Hematopoietic multipotent progenitor cell treated with erythropoietin and hydrocortisone succinate and interleukin-3 and kit ligand, for 8 days (in vitro differentiated cells): ENCODE data around the gene TUBD1.
"Not testable (repeated sequence)": the region's sequence is repeated elsewhere in the genome, so short reads cannot be mapped to it uniquely, and the experiment has no call there.

Experiments
- DNase-seq: peaks from one replicate; pipeline ENCODE4 v3.0.0-alpha.2; 2015

Gene TUBD1, protein sequence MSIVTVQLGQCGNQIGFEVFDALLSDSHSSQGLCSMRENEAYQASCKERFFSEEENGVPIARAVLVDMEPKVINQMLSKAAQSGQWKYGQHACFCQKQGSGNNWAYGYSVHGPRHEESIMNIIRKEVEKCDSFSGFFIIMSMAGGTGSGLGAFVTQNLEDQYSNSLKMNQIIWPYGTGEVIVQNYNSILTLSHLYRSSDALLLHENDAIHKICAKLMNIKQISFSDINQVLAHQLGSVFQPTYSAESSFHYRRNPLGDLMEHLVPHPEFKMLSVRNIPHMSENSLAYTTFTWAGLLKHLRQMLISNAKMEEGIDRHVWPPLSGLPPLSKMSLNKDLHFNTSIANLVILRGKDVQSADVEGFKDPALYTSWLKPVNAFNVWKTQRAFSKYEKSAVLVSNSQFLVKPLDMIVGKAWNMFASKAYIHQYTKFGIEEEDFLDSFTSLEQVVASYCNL

DNA sequence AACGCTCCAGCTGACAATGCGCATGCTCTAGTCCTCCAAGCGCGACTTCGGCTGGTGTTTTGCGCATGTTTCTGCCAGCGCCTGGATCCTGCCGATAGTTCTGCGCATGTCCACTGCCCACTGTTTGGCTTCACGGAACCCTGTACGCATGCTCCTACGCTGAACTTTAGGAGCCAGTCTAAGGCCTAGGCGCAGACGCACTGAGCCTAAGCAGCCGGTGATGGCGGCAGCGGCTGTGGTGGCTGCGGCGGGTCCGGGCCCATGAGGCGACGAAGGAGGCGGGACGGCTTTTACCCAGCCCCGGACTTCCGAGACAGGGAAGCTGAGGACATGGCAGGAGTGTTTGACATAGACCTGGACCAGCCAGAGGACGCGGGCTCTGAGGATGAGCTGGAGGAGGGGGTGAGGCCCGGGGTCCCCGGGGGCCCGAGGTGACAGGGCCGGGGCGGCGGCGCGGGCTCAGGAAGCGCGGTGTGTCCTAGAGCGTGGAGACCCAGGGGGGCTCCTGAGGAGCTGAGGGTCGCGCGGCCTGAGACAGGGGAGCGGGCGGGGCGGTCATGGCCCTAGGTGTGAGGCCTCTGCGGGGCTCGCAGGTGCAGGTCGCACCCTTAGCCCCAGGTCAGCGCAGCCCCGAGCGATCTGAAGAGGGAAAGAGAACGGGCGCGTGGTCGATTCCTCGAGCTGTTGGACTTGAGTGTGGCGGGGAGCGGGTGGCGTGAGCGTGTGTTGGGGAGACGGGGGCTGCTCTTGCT is at the start of gene TUBD1, which contains the start of gene RPS6KB1:
Gene TUBD1, minus strand, starts transcription at position 20 of the 752 bp plus-strand sequence. CDS start 1,941 bp downstream, outside the sequence.
Gene RPS6KB1, plus strand, starts transcription at position 198 of the 752 bp plus-strand sequence. Its CDS starts 64 bp downstream, at position 262.
- peak; percentile 99 for DNase-seq

DNA sequence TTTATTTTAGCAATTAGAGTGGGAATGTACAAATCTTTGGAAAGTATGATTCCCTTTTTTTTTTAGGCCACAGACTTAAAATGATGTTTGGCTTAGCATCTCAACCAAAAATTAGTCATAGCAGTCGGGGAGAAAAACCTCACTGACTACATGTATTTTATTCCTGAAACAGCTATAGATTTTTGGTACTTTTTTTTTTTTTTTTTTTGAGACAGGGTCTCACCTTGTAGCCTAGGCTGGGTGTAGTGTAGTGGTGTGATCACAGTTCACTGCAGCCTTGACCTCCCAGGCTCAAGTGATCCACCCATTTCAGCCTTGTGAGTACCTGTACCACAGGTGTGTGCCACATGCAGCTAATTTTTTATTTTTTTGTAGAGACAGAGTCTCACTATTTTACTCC is 48.4 kb upstream of the TUBD1 start:
- DNase-seq, result no peak

DNA sequence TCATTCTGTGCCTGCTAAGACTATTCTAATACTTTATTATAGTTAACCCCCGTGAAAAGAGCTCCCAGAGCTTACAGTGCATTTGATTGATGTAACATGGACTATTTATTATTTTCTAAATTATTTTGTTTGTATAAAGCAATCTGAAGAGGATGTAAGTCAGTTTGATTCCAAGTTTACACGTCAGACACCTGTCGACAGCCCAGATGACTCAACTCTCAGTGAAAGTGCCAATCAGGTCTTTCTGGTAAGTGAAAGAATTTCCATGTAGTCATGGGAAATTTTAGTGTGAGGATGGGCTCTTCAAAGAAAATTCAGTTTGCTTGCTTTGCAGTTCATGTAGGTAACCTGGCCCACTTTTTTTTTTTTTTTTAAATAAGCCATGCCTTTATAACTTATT is 48.0 kb upstream of the TUBD1 start:
- not testable (repeated sequence) for DNase-seq

DNA sequence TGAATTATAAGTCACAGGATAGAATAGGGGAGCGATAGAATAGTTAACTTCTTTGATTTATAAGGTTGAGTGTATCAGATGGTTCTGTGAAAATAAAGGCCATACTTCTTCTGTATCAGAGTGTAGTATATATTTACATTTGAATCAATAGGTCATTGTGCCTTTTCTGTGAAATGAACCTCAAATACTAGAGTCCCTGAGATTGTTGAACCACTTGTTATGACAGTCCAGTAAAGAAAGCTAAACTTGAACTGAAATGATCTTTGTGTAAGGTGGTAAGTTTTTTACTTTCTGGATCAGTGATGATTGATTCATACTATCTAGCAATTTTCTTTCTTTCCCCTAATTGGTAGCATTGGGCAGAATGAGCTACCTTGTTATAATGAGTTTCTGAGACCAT is 40.6 kb upstream of the TUBD1 start:
- not testable (repeated sequence) for DNase-seq

DNA sequence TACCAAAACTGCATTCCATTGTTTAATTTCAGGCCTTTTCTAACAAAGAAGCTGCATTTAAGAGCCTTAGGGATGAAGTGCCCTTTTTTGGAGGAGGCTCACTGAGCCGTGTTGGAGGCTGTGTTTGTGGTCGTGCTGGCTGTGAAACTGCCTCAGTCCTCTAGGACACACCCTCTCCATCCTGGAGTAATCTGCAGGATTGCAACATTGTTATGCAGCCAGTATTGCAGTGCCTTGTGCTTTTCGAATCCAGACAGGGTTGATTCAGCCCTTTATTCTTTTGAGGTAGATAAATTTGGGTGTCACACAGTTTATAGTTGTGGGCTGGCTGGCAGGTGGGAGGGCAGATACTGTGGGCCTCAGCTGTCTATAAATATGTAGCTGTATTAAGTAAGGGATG is 38.0 kb upstream of the TUBD1 start:
- DNase-seq, result not testable (repeated sequence)

DNA sequence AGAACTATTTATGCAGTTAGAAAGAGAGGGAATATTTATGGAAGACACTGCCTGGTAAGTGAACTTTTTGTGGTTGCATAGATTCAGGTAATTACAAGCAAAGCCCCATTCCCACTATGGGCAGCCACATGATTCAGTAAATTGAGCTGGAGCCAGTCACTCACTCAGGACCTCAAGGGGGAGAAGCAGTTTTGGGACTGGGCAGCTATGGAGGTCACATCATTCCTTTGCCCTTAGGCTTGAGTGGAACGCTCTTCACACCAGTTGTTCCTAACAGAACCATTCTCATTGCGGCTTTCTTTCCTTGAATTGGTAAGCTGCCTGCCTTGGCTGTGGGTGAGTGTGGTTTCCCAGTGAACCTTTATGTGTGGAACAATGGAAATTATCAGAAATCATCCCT is 37.4 kb upstream of the TUBD1 start:
- DNase-seq, result not testable (repeated sequence)

DNA sequence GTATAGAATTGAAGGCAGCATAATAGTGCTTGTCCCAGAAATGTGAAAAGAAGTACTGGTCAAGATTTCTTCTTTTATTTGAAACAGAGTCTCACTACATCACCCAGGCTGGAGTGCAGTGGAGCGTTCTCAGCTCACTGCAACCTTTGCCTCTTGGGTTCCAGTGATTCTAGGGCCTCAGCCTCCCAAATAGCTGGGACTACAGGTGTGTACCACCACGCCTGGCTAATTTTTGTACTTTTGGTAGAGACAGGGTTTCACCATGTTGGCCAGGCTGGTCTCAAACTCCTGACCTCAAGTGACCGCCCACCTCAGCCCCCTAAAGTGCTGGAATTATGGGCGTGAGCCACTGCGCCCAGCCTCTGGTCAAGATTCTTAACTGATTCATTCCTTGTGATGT is 27.9 kb upstream of the TUBD1 start:
- DNase-seq, result not testable (repeated sequence)

DNA sequence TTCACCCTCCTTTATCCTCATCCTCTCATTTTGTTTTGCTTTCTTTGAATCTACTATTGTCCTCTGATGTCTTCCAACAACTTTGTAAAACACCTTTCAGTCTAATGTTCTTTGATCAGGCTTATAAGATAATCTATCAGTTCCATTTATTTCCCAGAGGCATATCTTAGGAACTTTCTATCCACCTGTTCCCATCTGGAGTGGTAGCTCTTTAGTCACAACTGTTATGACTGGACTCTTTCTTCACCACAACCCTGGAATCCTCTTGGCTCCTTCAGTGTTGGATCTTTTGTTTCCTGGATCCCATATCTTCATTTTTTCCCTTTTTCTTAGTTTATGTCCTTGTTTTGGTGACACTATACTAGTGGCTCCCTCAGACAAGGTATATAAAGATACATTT is 23.7 kb upstream of the TUBD1 start:
- DNase-seq, result no peak

DNA sequence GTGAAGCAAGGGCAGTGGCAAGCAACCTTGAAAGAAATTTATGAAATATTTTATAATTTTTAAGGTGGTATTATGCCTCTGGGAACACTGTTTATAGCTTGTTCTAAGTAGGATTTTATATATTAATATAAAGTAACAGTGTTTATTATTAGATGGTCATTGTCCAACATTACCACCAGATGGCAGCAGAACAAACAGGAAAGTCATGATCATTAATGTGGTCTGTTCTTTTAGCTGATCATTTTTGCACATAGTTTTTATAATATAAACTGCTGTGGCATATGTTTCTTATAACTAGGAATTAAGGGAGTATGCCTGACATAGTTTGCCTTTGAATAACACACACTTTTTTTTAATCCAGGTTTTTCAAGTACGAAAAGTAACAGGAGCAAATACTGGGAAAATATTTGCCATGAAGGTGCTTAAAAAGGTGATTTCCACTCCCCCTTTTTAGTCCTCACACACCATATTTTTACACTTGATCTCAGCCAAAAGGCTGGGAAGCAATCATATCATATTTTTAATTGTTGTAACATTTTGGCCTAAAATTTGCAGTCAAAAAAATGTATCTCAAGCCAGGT is 21.6 kb upstream of the TUBD1 start:
- peak; percentile 68 for DNase-seq

DNA sequence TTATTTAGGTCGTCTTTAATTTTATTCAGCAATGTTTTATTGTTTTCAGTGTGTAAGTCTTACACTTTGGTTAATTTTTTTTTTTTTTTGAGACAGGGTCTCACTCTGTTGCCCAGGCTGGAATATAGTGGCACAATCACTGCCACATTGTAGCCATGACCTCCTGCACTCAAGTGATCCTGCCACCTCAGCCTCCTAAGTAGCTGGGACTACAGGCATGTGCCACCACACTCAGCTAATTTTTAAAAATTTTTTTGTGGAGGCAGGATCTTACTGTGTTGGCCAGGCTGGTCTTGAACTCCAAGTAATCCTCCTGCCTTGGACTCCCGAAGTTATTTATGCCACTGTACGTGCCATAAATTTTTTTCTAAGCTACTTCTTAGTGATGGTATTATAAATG is 14.7 kb upstream of the TUBD1 start:
- DNase-seq, result no peak

DNA sequence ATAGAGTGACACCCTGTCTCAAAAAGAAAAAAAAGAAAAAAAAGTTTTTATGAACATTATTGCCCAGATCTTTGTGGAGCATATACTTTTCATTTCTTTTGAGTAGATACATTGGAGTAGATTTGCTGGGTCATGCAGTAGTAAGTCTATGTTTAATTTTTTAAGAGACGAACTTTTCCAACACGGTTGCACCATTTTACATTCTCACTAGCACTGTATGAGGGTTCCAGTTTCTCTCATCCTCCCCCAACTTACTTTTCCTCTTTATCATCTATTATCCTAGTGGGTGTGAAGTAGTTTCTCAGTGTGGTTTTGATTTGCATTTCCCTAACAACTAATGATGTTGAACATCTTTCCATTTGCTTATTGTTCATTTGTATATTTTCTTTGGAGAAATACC is 10.7 kb upstream of the TUBD1 start:
- no peak for DNase-seq

DNA sequence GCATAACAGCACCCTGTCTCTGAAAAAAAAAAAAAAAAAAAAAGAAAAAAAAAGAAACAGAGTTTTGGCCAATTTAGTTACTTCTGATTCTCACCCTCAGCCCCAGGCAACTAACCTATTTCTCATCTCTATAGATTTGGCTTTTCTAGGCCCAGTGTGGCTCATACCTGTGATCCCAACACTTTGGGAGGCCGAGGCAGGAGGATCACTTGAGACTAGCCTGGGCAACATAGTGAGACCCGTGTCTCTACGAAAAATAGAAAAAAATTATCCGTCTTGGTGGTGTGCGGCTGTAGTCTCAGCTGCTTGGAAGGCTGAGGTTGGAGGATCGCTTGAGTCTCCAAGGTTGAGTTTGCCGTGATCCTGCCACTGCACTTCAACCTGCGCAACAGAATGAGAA is 8.9 kb upstream of the TUBD1 start:
- no peak for DNase-seq

DNA sequence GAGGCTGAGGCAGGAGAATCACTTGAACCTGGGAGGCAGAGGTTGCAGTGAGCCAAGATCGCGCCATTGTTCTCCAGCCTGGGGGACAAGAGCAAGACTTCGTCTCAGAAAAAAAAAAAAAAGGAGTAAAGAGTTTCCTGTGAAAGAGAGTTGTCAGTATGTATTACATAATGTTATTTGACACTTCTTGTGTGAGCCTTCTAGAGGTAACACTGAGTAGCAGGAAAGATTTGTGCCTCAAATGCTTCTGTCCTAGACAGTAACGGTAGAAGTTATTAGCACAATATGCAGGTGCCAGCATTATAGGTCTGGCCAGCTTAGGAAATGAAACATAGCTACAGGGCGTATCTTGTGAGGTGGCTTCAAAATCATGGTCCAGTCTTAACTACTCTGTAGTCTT is 6.4 kb upstream of the TUBD1 start:
- peak; percentile 64 for DNase-seq

DNA sequence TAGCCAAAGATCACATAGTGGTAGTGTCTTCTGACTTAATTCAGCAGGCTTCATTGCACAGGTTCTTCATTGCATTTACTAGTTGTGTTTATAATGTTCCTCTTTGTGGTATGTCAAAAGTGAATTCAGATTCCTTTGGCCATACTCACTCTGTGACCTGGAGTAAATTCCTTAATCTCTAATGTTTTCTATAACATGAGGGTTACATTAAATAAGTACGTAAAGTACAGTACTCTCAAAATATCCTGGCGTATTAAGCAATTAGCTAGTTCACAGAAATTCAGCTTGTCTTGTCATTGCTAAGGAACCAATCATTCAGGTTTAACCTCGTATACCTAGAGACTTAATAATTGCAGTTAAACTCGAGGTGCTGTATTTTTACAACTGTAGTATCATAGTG is 4.3 kb upstream of the TUBD1 start:
- no peak for DNase-seq

DNA sequence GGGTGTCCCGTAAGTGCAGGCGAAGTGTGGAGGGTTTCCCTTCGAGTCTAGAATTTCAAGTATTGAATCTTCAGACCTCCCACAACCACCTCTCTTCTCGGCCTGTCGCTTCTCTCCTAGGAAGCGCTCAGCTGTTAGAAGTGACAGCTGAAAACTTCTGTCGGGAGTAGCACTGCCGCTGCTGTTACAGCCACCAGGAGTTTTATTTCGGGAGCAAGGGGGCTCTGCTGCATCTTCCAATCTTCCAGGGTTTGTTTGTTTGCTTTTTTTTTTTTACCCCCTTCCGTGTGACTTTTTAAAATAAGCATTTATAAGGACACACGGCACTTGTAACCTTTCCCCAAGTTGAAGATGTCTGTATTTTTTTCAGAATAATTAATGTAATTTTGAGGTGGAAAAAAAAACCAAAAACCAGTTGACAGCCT is 945 bp upstream of the TUBD1 start:
- peak; percentile 36 for DNase-seq

DNA sequence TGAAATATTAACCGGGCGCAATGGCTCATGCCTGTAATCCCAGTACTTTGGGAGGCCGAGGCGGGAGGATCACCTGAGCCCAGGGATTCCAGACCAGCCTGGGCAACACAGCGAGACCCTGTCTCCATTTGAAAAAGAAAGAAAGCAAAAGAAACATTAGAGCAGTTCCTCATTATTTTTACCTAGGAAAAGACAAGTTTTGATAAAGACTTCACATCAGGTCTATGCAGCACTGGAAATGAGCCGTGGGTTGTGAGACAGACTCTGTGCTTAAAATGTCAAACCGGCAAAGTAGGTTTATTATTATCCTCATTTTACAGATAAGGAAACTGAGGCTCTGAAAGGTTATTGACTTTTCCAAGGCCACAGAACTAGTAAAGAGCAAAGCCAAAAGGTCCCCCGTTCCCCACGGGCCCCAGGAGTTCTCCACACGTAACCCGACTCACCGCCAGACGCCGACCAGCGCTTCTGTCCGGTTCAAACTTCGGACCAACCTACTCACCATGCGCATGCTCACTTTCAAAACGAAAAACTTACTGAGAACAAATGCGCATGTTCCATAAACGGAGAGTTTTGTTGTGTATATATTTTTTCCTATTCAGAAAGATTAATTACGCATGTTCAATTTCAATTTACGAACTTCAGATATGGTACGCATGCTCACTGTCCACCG is 356 bp downstream of the TUBD1 start:
- DNase-seq, result no peak

DNA sequence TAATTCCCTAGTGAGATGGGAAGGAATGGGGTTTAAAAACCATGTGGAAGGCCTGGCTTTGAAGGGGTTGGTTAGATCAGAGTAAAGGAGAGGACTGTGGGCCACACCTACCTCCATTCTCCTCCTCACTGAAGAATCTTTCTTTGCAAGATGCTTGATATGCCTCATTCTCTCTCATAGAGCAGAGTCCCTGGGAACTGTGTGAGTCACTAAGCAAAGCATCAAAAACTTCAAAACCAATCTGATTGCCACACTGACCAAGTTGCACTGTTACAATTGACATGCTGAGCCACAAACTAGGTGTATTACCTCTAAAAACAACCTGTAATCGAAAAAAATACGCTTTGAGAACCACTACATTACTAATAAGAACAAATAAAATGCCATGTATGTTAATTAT is 2.0 kb downstream of the TUBD1 start:
- DNase-seq, result peak; percentile 20

DNA sequence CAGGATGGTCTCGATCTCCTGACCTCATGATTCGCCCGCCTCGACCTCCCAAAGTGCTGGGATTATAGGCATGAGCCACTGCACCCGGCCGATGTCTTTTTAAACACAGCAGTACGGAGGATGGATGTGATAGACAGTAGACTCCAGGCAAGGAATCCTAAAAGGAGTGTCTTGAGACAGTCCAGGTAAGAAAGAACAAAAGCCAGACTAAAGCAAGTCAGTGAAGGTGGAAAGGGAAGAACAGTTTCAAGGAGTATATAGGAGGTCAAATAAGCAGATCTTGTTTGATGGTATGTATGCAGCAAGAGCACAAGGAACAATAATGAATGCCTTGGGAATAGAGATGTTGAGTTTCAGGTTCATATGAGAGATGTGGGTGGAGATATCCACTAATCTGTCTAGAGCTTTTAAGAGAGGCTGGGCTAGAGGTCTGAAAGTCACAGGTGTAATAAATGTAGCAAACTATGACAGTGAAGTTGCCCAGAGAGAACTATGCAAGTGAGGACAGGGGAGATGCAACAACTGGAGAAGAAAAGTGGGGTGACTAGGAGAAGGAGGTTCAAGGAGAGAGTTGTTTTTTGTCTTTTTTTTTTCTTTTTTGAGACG is 4.5 kb downstream of the TUBD1 start:
- DNase-seq, result no peak

DNA sequence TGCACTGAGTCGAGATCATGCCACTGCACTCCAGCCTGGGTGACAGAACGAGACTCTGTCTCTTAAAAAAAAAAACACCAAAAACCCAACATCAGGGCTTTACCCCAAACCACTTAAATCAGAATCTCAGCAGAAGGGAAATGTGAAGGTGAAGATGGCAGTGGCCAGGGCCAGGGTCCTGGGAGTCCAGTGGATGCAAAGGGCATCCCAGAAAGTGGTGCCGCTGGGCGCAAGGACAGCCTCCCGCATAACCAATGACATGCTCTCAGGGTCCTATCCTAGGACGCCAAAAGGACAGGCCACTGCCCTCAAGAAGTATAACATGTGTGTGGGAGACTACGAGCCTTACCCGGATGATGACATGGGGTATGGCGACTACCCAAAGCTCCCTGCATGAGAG is 7.9 kb downstream of the TUBD1 start:
- DNase-seq, result no peak

DNA sequence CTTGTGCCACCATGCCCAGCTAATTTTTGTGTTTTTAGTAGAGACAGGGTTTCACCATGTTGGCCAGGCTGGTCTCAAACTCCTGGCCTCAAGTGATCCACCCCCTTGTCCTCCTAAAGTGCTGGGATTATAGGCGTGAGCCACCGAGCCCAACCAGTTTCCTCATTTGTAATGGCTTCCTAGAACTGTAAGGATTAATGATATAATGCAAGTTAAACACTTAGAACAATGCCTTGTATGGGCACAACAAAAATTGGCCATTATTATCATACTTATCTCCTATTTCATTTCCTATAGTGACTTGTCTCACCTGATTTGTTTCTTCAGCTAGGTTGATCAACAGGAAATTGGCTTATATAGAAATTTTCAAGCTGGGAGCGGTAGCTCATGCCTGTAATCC is 14.1 kb downstream of the TUBD1 start:
- DNase-seq, result no peak

DNA sequence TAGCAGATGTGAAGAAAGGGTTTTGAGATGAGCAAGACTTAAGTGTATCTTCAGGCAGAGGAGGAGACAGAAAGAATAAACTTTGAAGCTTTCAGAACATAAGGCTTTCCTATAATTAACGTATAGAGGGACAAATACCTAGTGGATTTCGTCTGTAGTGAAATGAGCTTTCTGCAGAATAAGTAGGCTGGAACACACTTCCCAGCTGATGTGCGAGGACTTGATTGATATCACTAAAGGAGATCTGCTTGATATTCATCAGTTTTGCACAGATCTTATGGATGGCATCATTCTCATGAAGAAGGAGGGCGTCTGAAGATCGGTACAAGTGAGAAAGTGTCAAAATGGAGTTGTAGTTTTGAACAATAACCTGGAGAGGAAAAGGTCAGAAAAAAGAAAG is 14.8 kb downstream of the TUBD1 start:
- no peak for DNase-seq

DNA sequence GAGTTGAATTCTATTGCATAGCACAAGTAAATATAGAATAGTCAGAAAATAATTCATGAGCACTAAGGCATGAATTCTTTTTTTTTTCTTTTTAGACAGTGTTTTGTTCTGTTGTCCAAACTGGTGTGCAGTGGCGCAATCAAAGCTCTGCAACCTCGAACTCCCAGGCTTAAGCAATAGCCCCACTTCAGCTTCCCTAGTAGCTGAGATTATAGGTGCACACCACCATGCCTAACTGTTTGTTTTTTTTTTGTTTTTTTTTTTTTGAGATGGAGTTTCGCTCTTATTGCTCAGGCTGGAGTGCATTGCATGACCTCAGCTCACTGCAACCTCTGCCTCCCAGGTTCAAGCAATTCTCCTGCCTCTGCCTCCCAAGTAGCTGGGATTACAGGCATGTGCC is 16.6 kb downstream of the TUBD1 start:
- DNase-seq, result no peak

DNA sequence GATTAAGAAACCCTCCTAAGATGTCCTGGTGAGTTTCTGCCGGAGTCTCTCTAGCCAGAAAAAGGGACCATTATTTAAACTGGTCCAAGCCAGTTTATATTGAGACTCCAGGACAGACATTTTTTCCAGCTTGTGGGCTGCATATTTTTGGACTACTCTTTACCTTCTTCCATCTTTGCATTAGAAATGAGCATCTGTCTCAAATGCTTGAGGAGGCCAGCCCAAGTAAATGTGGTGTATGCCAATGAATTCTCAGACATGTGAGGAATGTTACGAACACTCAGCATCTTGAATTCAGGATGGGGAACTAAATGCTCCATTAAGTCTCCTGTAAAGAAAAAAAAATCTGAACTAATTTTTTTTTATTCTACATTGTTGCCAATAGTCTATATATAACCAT is 18.4 kb downstream of the TUBD1 start:
- DNase-seq, result no peak
